CD8-positive, alpha-beta memory T cell (primary cell): Measurements from ENCODE around the gene NCBP1. TPM values are rescaled to one million over a fixed set of nuclear protein-coding genes. Genes with fewer than 3 reads are reported as not detected.
"Not testable (repeated sequence)": the region's sequence is repeated elsewhere in the genome, so short reads cannot be mapped to it uniquely, and the experiment has no call there.

Experiments
- CTCF ChIA-PET: fragments of 350-600 bp; sonication (Branson Sonifier 250); formaldehyde crosslinking; loops from one replicate; lab custom pipeline; 2021; ENCODE audit warnings: antibody characterized with exemption; lab: Charles Lee
- POLR2A ChIA-PET: fragments of 350-600 bp; sonication (Branson Sonifier 250); formaldehyde crosslinking; loops from one replicate; lab custom pipeline; 2021; ENCODE audit warnings: antibody characterized with exemption; lab: Charles Lee
- DNase-seq, 5 donors: peaks; one replicate each; pipeline versions ENCODE4 v3.0.0 to v3.0.0-alpha.2; 2020 to 2022; ENCODE audit warnings: mixed read lengths in 1 of 5
- H3K27ac ChIP-seq: one replicate; pipeline ENCODE4 v1.7.0; 2013; ENCODE audit warnings: low read depth, mild to moderate bottlenecking, low read length, moderate library complexity
- H3K27me3 ChIP-seq: 2 replicates; pipeline ENCODE4 v1.7.0; 2013; ENCODE audit warnings: low read length, mild to moderate bottlenecking; ENCODE audit not compliant: insufficient read depth, poor library complexity, severe bottlenecking
- H3K36me3 ChIP-seq: 2 replicates; pipeline ENCODE4 v1.7.0; 2013; ENCODE audit warnings: mild to moderate bottlenecking, low read length, moderate library complexity; ENCODE audit not compliant: insufficient read depth
- H3K4me1 ChIP-seq: 2 replicates; pipeline ENCODE4 v1.7.0; 2013; ENCODE audit warnings: mild to moderate bottlenecking, low read length, moderate library complexity; ENCODE audit not compliant: insufficient read depth
- H3K4me3 ChIP-seq: 2 replicates; pipeline ENCODE4 v1.7.0; 2013; ENCODE audit warnings: mild to moderate bottlenecking, low read length
- H3K9me3 ChIP-seq: 2 replicates; pipeline ENCODE4 v1.7.0; 2013; ENCODE audit warnings: mild to moderate bottlenecking, low read length
- H3K27ac Mint-ChIP-seq, 8 donors: one replicate each; pipeline ENCODE4 v1.8.0; 2020 to 2021; ENCODE audit warnings: mixed read lengths in 8 of 8, mild to moderate bottlenecking in 6 of 8, inconsistent platforms in 3 of 8, moderate library complexity in 3 of 8
- H3K27me3 Mint-ChIP-seq, 2 donors: one replicate each; pipeline ENCODE4 v1.8.0; 2020 to 2021; ENCODE audit warnings: mixed read lengths in 2 of 2, mild to moderate bottlenecking in 1 of 2, moderate library complexity in 1 of 2
- H3K36me3 Mint-ChIP-seq, 3 donors: one replicate each; pipeline ENCODE4 v1.8.0; 2020 to 2021; ENCODE audit warnings: mixed read lengths in 3 of 3, inconsistent platforms in 1 of 3, mild to moderate bottlenecking in 1 of 3
- H3K4me1 Mint-ChIP-seq, 3 donors: one replicate each; pipeline ENCODE4 v1.8.0; 2020 to 2021; ENCODE audit warnings: mixed read lengths in 3 of 3, inconsistent platforms in 1 of 3, mild to moderate bottlenecking in 1 of 3
- H3K4me3 Mint-ChIP-seq, 7 donors: one replicate each; pipeline ENCODE4 v1.8.0; 2020 to 2021; ENCODE audit warnings: mixed read lengths in 7 of 7, mild to moderate bottlenecking in 6 of 7, moderate library complexity in 4 of 7, inconsistent platforms in 2 of 7
- H3K9me3 Mint-ChIP-seq, 5 donors: one replicate each; pipeline ENCODE4 v1.8.0; 2020 to 2022; ENCODE audit warnings: mixed read lengths in 5 of 5, mild to moderate bottlenecking in 3 of 5, moderate library complexity in 2 of 5, inconsistent platforms in 1 of 5
- polyA plus RNA-seq: library from polyadenylated mRNA; unstranded; fragments of 300-500 nt; fragmentation: Illumina TruSeq; gene quantifications from one replicate; pipeline ENCODE4 v1.2.3, GENCODE V29; 2021
- total RNA-seq, 2 experiments: library from RNA; stranded (reverse); gene quantifications; one replicate each; pipeline ENCODE4 v1.2.3, GENCODE V29; 2021

The NCBP1 gene
- total and polyA plus RNA-seq, 3 experiments from 2014 or later, result 15.4 to 49.6 (median 47.7) TPM

DNA sequence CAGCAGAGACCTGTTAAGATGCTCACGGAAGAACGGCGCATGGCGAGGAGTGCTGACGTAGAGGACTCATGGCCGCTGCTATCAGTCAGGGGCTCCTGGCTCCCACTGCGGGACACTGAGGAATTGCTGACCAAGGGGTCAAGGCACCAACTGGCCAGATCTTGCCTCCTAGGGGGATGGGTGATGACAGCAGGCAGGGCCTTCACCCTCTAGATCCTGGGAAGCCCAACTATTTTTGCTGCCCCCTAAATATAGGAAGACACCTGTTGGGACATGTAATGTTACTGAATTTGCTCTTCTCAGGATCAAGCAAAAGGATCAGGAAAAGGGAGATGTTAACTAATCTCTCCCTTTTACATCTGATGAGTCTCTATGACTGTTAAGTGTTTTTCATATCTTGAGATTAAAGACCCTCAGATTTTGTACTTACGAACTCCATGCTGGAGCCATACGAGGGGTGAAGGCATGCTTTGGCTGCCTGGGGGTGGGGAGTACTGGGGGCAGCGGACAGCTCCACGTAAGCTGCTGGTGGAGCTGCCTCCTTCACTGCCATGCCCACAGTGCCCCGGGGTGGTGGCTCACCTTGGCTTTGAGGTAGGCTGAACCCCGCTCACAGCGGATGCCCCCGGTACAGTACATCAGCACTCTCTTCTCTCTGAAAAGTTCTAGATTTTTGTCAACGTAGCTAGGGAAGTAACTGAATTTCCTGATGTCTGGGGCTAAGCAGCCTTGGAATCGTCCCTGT, 28.5 kb upstream of the NCBP1 start:
- Histone ChIP-seq H3K36me3 (peaks cover 38% of the 10 kb centered on the region), H3K9me3 (no peaks in the 10 kb centered on the region), H3K4me3 (no peak overlapping the region), H3K27ac (no peak overlapping the region), H3K27me3 (no peaks in the 10 kb centered on the region), H3K4me1 (no peaks in the 10 kb centered on the region)
- Mint-ChIP-seq H3K4me3 (no peak overlapping the region), H3K4me1 (no peaks in the 10 kb centered on the region), H3K9me3 (no peaks in the 10 kb centered on the region), H3K27ac (peak overlapping the region in 2 of 8 donors; percentile 9 to 63), H3K36me3 (peaks cover 0 to 81% (median 25%) of the 10 kb centered on the region in 3 donors), H3K27me3 (no peaks in the 10 kb centered on the region)
- ChIA-PET CTCF (interaction anchor here (2.3 kb wide), 1 partner anchor 137 kb away, joined by 6 read pairs; no protein-coding TSS in a partner anchor), POLR2A (no interaction called here)
- DNase-seq, result no peak

DNA sequence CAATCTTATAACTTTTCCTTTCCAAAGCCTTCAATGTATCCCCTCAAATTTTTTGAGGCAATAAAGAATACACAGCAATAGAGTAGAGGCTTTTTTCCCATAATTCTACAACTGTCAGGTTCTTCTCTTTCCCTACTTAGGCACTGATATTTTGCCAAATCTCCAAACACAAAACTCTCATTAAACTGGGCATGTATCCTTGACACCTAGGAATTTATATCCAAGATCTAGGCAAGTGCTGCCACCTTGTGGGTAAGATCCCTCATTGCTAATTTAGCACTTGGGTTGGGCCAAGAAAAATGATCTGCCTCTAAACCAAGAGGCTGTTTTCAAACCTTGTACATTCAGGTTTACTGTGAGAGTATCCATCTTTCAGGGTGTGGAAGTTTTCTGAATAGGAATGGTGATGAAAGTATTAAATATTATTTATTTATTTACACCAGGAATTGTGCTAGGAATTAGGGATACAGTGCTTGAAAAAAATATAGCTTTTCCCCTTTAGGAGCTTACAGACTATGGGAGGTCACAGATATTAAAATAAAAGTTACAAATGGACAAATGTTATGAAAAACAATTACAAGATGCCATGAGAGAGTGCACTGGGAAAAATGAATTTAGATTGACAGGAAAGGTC, 18.1 kb upstream of the NCBP1 start:
- no peak overlapping the region for H3K27ac ChIP-seq
- H3K36me3 ChIP-seq, result no peaks in the 10 kb centered on the region
- no peaks in the 10 kb centered on the region for H3K4me1 ChIP-seq
- no peak overlapping the region for H3K4me3 ChIP-seq
- no peaks in the 10 kb centered on the region for H3K4me1 Mint-ChIP-seq
- H3K9me3 ChIP-seq, result no peaks in the 10 kb centered on the region
- H3K27me3 Mint-ChIP-seq, result no peaks in the 10 kb centered on the region
- POLR2A ChIA-PET, result interaction anchor here (0.6 to 0.7 kb wide), 2 partner anchors 9 to 17 kb away, joined by 3 to 8 read pairs; partner anchors contain the start of gene TSTD2
- CTCF ChIA-PET, result interaction anchor here (0.7 to 3.8 kb wide), 14 partner anchors 9 to 761 kb away, joined by 3 to 21 read pairs (median 6); partner anchors contain the start of genes NCBP1, TDRD7, TMOD1 and TSTD2
- H3K27me3 ChIP-seq, result no peaks in the 10 kb centered on the region
- no peak overlapping the region for H3K4me3 Mint-ChIP-seq
- H3K9me3 Mint-ChIP-seq, result no peaks in the 10 kb centered on the region
- peak overlapping the region in 1 of 8 donors; percentile 3 for H3K27ac Mint-ChIP-seq
- DNase-seq, result peak; percentile 32 to 58 (median 43)
- H3K36me3 Mint-ChIP-seq, result peaks cover 0 to 62% (median 29%) of the 10 kb centered on the region in 3 donors

- no peaks in the 10 kb centered on the region for H3K27me3 Mint-ChIP-seq
- no peak overlapping the region for H3K4me3 ChIP-seq
- ChIA-PET CTCF (interaction anchor here (1.2 kb wide), 1 partner anchor 15 kb away, joined by 7 read pairs; the partner anchor contains the start of genes NCBP1 and TSTD2), POLR2A (no interaction called here)
- peak overlapping the region in 2 of 8 donors; percentile 28 to 55 for H3K27ac Mint-ChIP-seq
- DNase-seq, result no peak
- H3K4me3 Mint-ChIP-seq, result no peak overlapping the region
- H3K27me3 ChIP-seq, result no peaks in the 10 kb centered on the region
- no peaks in the 10 kb centered on the region for H3K4me1 ChIP-seq
- H3K9me3 Mint-ChIP-seq, result no peaks in the 10 kb centered on the region
- H3K4me1 Mint-ChIP-seq, result no peaks in the 10 kb centered on the region
- H3K36me3 Mint-ChIP-seq, result peaks cover 0 to 65% (median 28%) of the 10 kb centered on the region in 3 donors
- peaks cover 3% of the 10 kb centered on the region for H3K36me3 ChIP-seq
- H3K9me3 ChIP-seq, result no peaks in the 10 kb centered on the region
- no peak overlapping the region for H3K27ac ChIP-seq
Measured at GRCh38 chr9:97617939-97618416, 15.6 kb upstream of the NCBP1 start.

DNA sequence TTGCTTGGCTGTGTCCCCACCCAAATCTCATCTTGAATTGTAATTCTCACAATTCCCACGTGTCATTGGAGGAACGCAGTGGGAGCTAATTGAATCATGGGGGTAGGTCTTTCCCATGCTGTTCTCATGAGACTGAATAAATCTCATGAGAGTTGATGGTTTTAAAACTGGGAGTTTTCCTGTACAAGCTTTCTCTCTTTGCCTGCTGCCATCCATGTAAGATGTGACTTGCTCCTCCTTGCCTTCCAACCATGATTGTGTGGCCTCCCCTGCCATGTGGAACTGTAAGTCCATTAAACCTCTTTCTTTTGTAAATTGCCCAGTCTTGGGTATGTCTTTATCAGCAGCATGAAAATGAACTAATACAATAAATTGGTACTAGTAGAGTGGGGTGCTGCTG, 13.6 kb upstream of the NCBP1 start:
- H3K27me3 Mint-ChIP-seq, CTCF ChIA-PET, H3K4me1 Mint-ChIP-seq, H3K4me3 ChIP-seq, H3K9me3 Mint-ChIP-seq, H3K4me3 Mint-ChIP-seq, H3K36me3 ChIP-seq, H3K4me1 ChIP-seq, H3K9me3 ChIP-seq, H3K27ac ChIP-seq, H3K27me3 ChIP-seq, POLR2A ChIA-PET, DNase-seq: not testable (repeated sequence)
- peaks cover 0 to 72% (median 35%) of the 10 kb centered on the region in 3 donors for H3K36me3 Mint-ChIP-seq
- H3K27ac Mint-ChIP-seq, result peak overlapping the region in 1 of 8 donors; percentile 60

DNA sequence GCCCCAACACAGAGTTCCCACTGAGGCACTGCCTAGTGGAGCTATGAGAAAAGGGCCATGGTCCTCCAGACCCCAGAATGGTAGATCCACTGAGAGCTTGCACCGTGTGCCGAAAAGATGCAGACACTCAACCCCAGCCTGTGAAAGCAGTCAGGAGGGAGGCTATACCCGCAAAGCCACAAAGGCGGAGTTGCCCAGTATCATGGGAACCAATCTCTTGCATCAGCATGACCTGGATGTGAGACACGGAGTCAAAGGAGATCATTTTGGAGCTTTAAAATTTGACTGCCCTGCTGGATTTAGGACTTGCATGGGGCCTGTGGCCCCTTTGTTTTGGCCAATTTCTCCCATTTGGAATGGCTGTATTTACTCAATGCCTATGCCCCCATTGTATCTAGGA, 11.1 kb upstream of the NCBP1 start:
- peaks cover 0 to 73% (median 28%) of the 10 kb centered on the region in 3 donors for H3K36me3 Mint-ChIP-seq
- H3K9me3 Mint-ChIP-seq, H3K27ac Mint-ChIP-seq, H3K36me3 ChIP-seq, POLR2A ChIA-PET, H3K4me1 ChIP-seq, H3K4me1 Mint-ChIP-seq, H3K4me3 Mint-ChIP-seq, DNase-seq, H3K9me3 ChIP-seq, CTCF ChIA-PET, H3K27me3 ChIP-seq, H3K27ac ChIP-seq, H3K4me3 ChIP-seq, H3K27me3 Mint-ChIP-seq: not testable (repeated sequence)

- DNase-seq, result no peak
- no peaks in the 10 kb centered on the region for H3K9me3 ChIP-seq
- H3K36me3 ChIP-seq, result peaks cover 3% of the 10 kb centered on the region
- H3K4me1 ChIP-seq, result no peaks in the 10 kb centered on the region
- Mint-ChIP-seq H3K4me1 (peaks cover 2 to 8% (median 6%) of the 10 kb centered on the region in 3 donors), H3K27ac (no peak overlapping the region), H3K4me3 (no peak overlapping the region), H3K9me3 (no peaks in the 10 kb centered on the region), H3K27me3 (peaks cover 0 to 1% of the 10 kb centered on the region in 2 donors), H3K36me3 (peaks cover 0 to 66% (median 20%) of the 10 kb centered on the region in 3 donors)
- no peak overlapping the region for H3K27ac ChIP-seq
- ChIA-PET CTCF (interaction anchor here (2.4 kb wide), 1 partner anchor 9 kb away, joined by 9 read pairs; no protein-coding TSS in a partner anchor), POLR2A (no interaction called here)
- H3K27me3 ChIP-seq, result no peaks in the 10 kb centered on the region
- H3K4me3 ChIP-seq, result no peak overlapping the region
Measured at GRCh38 chr9:97623946-97624345, 9.7 kb upstream of the NCBP1 start.

GRCh38 chr9:97625620-97626019, 8.0 kb upstream of the NCBP1 start:
- Mint-ChIP-seq H3K36me3 (peaks cover 0 to 60% (median 17%) of the 10 kb centered on the region in 3 donors), H3K4me3 (no peak overlapping the region), H3K4me1 (peaks cover 4 to 22% (median 19%) of the 10 kb centered on the region in 3 donors), H3K27ac (no peak overlapping the region), H3K27me3 (peaks cover 0 to 1% of the 10 kb centered on the region in 2 donors), H3K9me3 (no peaks in the 10 kb centered on the region)
- Histone ChIP-seq H3K36me3 (peaks cover 3% of the 10 kb centered on the region), H3K27ac (no peak overlapping the region), H3K4me1 (no peaks in the 10 kb centered on the region), H3K9me3 (no peaks in the 10 kb centered on the region), H3K27me3 (no peaks in the 10 kb centered on the region), H3K4me3 (no peak overlapping the region)
- ChIA-PET POLR2A (no interaction called here), CTCF (interaction anchor here (1.4 to 2.4 kb wide), 2 partner anchors 10 to 27 kb away, joined by 3 to 9 read pairs; no protein-coding TSS in a partner anchor)
- no peak for DNase-seq

DNA sequence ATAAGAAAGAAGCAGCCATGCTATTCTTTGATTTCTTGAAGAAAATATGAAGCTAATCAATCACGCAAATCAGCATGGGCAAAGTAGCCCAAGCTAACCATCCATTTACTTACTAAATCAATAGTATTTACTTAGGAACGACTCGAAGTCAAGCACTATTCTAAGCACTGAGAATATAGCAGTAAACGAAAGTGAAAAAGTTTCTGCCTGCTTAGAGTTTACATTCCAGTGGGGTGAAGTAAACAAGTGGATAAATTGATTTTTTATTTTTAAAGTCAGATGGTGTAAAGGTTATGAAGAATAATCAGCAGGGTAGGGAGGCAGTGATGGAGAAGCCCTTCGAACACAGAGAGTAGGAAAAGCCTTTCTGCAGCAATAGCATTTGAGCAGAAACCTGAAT, 6.0 kb upstream of the NCBP1 start:
- ChIA-PET POLR2A (no interaction called here), CTCF (no interaction called here)
- H3K36me3 Mint-ChIP-seq, result peaks cover 0 to 46% (median 12%) of the 10 kb centered on the region in 3 donors
- H3K9me3 ChIP-seq, result no peaks in the 10 kb centered on the region
- peak overlapping the region in 1 of 8 donors; percentile 28 for H3K27ac Mint-ChIP-seq
- H3K36me3 ChIP-seq, result no peaks in the 10 kb centered on the region
- H3K27me3 Mint-ChIP-seq, result peaks cover 0 to 1% of the 10 kb centered on the region in 2 donors
- no peak overlapping the region for H3K27ac ChIP-seq
- no peak overlapping the region for H3K4me3 ChIP-seq
- H3K4me1 Mint-ChIP-seq, result peaks cover 13 to 37% (median 30%) of the 10 kb centered on the region in 3 donors
- no peaks in the 10 kb centered on the region for H3K27me3 ChIP-seq
- no peak overlapping the region for H3K4me3 Mint-ChIP-seq
- H3K9me3 Mint-ChIP-seq, result no peaks in the 10 kb centered on the region
- H3K4me1 ChIP-seq, result peaks cover 11% of the 10 kb centered on the region
- DNase-seq, result no peak
